Measurements from ENCODE around the gene TIGD6. TPM values are rescaled to one million over a fixed set of nuclear protein-coding genes. Genes with fewer than 3 reads are reported as not detected.

The TIGD6 gene
- total and polyA plus RNA-seq, 7 donors: 1.4 to 7.8 (median 2.8) TPM

DNA sequence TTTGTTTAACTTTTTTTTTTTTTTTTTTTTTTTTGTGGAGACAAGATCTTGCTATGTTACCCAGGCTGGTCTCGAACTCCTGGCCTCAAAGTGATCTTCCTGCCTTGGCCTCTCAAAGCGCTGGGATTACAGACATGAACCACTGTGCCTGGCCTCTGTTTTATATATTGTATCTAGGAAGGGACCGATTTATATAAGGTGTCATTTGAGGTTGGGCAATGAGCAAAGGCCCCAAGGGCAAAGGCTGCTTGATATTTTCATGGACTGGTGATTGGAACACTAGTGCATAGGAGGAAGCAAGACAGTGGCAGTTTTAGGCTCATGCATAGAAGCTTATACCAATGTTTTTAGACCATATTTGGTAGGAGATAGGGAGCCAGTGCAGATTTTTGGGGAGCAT lies 36.7 kb downstream of the TIGD6 start:
- no peak overlapping the region for H3K4me3 ChIP-seq
- TF ChIP-seq CTCF (IDR thresholded peaks at IDR 0.05): no peak
- H3K27me3 ChIP-seq (ENCODE audit: insufficient read depth in 3 of 3, low read length in 2 of 3): no peaks in the 10 kb centered on the region
- no peaks in the 10 kb centered on the region for H3K36me3 ChIP-seq (ENCODE audit: insufficient read depth in 1 of 2, low read depth in 1 of 2)
- intact Hi-C loops (cut with DNase I): loop anchor here (5.0 kb wide), 2 partner anchors 111 to 131 kb away; no protein-coding TSS in a partner anchor
- no peaks in the 10 kb centered on the region for H3K4me1 ChIP-seq
- H3K9me3 ChIP-seq: no peaks in the 10 kb centered on the region
- WGBS, 3 donors: 98 to 100% (median 99%) methylated on average over 3 of the region's 3 CpGs
- DNase-seq: no peak
- H3K27ac ChIP-seq: no peak overlapping the region
- no peak for ATAC-seq

DNA sequence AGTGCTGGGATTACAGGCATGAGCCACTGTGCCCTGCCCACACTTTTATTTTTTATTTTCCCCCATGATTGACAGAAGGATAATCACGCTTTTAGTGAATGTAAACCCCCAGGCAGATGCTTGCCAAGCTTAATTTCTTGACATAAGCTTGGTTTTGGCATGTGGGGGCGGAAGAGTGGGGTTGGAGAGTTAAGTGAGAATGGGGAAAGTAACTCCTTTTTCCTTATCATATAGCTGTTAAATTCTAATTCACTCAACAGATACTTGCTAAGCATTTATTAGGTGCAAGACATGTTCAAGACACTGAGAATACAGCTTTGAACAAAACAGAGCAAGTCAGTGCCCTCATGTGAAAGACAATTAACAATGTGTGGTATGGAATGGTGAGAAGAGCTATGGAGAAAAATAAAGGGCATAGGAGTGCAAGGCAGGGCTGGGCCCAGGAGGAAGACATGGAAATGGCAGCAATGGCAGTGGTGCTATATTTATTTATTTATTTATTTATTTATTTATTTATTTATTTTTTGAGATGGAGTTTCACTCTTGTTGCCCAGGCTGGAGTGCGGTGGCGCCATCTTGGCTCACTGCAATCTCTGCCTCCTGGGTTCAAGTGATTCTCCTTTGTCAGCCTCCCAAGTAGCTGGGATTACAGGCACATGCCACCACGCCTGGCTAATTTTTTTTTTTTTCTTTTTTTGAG lies 37.7 kb downstream of the TIGD6 start:
- H3K4me3 ChIP-seq: no peak overlapping the region
- no peaks in the 10 kb centered on the region for H3K36me3 ChIP-seq (ENCODE audit: insufficient read depth in 1 of 2, low read depth in 1 of 2)
- DNase-seq (no peak), ATAC-seq (no peak)
- no peak overlapping the region for H3K27ac ChIP-seq
- H3K27me3 ChIP-seq (ENCODE audit: insufficient read depth in 3 of 3, low read length in 2 of 3): no peaks in the 10 kb centered on the region
- 96 to 98% (median 98%) methylated on average over 5 of the region's 5 CpGs for WGBS, 3 donors
- no peak for TF ChIP-seq CTCF (IDR thresholded peaks at IDR 0.05)
- no peaks in the 10 kb centered on the region for H3K4me1 ChIP-seq
- intact Hi-C loops (cut with DNase I): loop anchor here (5.0 kb wide), 2 partner anchors 110 to 130 kb away; no protein-coding TSS in a partner anchor
- no peaks in the 10 kb centered on the region for H3K9me3 ChIP-seq

DNA sequence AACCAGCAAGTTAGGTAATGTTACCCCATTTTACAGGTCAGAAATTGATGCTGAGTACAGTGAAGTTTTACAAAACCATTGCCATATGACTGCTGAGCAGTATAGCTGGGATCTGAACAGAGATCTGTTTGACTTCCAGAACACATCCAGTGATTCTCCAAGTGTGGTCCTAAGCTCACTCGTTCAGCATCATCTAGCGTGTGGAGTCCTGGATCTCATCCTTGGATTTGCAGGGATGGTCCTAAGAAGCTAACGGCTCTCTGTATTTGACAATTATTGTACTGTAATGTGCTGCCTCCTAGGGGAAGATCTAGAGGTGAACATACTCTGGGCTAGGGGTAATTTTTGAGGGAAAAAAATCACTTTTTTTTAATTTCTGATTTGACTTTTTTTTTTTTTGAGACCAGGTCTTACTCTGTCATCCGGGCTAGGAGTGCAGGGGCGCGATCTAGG lies 38.5 kb downstream of the TIGD6 start:
- intact Hi-C loops (cut with DNase I): loop anchor here (5.0 kb wide), 2 partner anchors 110 to 130 kb away; no protein-coding TSS in a partner anchor
- Histone ChIP-seq H3K36me3 (ENCODE audit: insufficient read depth in 1 of 2, low read depth in 1 of 2) (no peaks in the 10 kb centered on the region), H3K27ac (no peak overlapping the region), H3K4me3 (no peak overlapping the region), H3K4me1 (no peaks in the 10 kb centered on the region), H3K27me3 (ENCODE audit: insufficient read depth in 3 of 3, low read length in 2 of 3) (no peaks in the 10 kb centered on the region), H3K9me3 (no peaks in the 10 kb centered on the region)
- DNase-seq (no peak), ATAC-seq (no peak)
- WGBS, 3 donors: 62 to 76% (median 66%) methylated on average over 6 of the region's 6 CpGs
- TF ChIP-seq CTCF (IDR thresholded peaks at IDR 0.05): peak; percentile 32

GRCh38 chr5:149961186-149961685 lies 39.2 kb downstream of the TIGD6 start:
- Histone ChIP-seq H3K4me1 (no peaks in the 10 kb centered on the region), H3K4me3 (peak overlapping the region; percentile 72), H3K9me3 (no peaks in the 10 kb centered on the region), H3K27ac (peak overlapping the region; percentile 92), H3K36me3 (ENCODE audit: insufficient read depth in 1 of 2, low read depth in 1 of 2) (no peaks in the 10 kb centered on the region), H3K27me3 (ENCODE audit: insufficient read depth in 3 of 3, low read length in 2 of 3) (no peaks in the 10 kb centered on the region)
- ATAC-seq (no peak), DNase-seq (no peak)
- WGBS, 3 donors: 12 to 16% (median 13%) methylated on average over 20 to 23 of the region's 23 CpGs
- no peak for TF ChIP-seq CTCF (IDR thresholded peaks at IDR 0.05)
- intact Hi-C loops (cut with DNase I): loop anchor here (5.0 kb wide), 2 partner anchors 109 to 129 kb away; no protein-coding TSS in a partner anchor

All from psoas muscle (tissue), 8 donors.